GM19043 (cell line): Measurements from ENCODE around the gene SMLR1.
"Not testable (repeated sequence)": the region's sequence is repeated elsewhere in the genome, so short reads cannot be mapped to it uniquely, and the experiment has no call there.

Experiments
- ATAC-seq: cut with Tn5 transposase; IDR thresholded peaks from one replicate; pipeline ENCODE4 v1.9.1; 2021; ENCODE audit warnings: low read depth; ENCODE audit not compliant: unreplicated experiment

SMLR1 gene

DNA sequence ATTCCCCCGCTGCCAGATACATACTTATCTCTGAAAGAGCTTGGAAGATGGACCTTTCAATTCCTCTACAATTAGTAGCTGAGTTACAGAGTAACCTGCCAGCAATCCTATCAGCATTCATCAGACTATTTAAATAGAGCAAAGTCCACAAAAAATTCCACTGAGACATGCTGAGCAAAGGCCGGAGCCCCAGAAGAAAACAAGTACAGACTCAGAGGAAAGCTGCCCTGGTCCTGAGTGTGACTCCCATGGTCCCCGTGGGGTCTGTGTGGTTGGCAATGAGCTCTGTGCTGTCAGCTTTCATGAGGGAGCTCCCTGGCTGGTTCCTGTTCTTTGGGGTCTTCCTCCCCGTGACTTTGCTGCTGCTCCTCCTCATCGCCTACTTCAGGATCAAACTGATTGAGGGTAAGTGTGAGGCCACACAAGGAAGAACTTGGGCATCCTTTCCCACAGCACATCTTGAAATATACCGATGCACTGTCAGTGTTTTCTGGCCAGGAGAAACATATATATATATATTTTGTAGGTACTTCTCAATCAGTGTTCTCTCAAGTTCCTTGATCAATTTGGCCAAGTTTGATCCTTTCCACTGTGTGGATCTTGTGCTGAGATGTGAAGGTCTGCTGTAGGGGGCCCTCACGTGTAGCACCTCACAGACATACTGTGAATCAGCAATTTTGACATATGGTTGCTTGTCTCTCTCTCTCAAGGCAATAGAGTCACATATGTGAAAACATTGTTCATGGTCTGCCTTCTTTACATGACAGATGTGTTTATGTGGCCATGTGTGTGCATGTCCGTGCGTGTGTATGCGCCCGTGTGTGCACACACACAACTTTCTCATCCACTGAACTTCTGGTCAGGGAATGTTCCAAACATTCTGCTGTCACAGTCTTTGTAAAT, at the start of gene SMLR1:
Gene SMLR1 (plus strand): TSS at position 160 of the 903 bp plus-strand sequence. CDS start 8 bp downstream, at position 168.
- ATAC-seq, result no peak

- ATAC-seq, result no peak
Measured at GRCh38 chr6:130778946-130779657, 48.1 kb upstream of the SMLR1 start.

DNA sequence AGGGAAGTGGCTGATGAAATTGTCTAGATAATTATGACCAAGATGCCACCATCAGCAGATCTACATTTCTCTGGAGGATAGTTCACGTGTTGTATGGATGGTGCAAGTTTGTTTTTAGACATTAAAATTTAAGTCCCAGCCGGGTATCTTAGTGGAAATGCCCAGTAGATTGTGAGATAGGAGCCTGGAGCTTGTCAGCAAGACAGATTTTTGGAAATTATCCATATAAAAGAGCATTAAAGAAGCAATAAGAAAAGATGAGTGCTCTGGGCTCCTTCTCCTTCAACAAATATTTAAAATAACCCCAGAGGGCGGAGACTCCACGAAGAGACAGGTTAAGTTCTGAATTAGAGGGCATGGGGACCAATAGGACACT, 47.6 kb upstream of the SMLR1 start:
- no peak for ATAC-seq

- ATAC-seq, result no peak
Measured at GRCh38 chr6:130780122-130780521, 47.1 kb upstream of the SMLR1 start.

GRCh38 chr6:130781557-130781956, 45.6 kb upstream of the SMLR1 start:
- ATAC-seq, result no peak

DNA sequence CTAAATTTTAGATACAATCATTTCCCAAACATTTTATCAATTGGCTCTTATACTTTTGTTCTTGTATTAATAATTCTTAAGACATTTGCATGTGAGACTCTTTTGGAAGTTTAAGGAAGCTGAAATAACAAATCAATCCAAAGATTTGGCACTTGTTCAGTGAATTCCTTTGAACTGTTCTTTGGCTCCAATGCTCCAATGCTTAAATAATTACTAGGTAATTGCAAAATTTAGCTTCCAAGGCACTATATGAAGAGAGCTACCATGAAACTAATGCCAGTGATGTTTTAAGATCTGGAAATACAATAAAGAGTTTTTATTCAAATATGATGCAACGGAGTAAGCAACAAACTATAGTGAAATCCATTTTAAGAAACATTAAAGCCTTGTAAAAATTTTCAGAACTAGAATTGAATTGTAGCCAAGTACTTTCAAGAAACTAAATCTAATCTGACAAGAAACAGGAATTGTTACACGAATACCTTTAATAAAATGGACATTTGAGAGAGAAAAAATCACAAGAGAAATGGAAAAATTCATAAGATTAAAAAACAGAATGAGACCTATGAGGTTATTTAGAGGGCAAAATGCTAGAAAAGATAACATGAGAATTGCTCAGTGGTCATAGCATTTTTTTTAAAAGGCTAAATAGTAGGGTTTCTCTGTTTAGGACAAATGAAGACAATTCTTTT, 43.6 kb upstream of the SMLR1 start:
- ATAC-seq, result no peak

- no peak for ATAC-seq
Measured at GRCh38 chr6:130787726-130788500, 39.3 kb upstream of the SMLR1 start.

- no peak for ATAC-seq
Measured at GRCh38 chr6:130788954-130789353, 38.3 kb upstream of the SMLR1 start.

DNA sequence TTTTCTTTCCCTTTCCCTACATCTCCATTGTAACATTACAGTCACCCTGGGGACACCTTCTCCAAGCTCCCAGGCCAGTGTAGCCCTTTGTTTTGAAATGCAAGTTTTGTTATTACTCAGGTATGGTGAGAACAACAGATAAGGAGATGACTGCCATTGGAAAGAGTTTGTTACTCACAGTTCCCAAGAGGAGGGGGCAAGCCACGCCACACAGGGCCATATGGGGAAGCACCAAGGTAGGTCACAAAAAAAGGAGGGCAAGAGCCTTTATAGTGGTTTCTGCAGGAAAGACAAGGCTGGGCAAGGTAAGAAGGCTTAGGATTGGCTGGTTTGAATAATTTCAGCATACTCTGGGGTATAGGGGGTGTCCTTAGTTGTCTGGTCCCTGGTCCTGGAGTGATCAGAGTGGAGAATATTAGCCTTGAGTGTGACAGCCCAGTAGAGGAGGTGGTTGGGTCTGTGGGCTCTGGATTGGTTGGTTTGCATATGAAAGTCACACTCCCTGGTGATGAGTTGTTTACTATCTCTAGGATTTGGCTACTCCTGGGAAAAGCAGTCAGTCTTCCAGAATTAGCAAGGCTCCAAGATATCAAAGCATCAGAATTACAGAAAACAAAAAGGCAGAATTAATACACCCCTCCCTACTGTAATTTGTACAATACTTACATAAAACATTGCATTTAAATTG, 33.1 kb upstream of the SMLR1 start:
- no peak for ATAC-seq

GRCh38 chr6:130794738-130795137, 32.5 kb upstream of the SMLR1 start:
- ATAC-seq, result no peak

GRCh38 chr6:130796313-130796905, 30.8 kb upstream of the SMLR1 start:
- ATAC-seq, result no peak

GRCh38 chr6:130797061-130797460, 30.1 kb upstream of the SMLR1 start:
- ATAC-seq, result no peak

GRCh38 chr6:130801368-130801767, 25.8 kb upstream of the SMLR1 start:
- not testable (repeated sequence) for ATAC-seq

DNA sequence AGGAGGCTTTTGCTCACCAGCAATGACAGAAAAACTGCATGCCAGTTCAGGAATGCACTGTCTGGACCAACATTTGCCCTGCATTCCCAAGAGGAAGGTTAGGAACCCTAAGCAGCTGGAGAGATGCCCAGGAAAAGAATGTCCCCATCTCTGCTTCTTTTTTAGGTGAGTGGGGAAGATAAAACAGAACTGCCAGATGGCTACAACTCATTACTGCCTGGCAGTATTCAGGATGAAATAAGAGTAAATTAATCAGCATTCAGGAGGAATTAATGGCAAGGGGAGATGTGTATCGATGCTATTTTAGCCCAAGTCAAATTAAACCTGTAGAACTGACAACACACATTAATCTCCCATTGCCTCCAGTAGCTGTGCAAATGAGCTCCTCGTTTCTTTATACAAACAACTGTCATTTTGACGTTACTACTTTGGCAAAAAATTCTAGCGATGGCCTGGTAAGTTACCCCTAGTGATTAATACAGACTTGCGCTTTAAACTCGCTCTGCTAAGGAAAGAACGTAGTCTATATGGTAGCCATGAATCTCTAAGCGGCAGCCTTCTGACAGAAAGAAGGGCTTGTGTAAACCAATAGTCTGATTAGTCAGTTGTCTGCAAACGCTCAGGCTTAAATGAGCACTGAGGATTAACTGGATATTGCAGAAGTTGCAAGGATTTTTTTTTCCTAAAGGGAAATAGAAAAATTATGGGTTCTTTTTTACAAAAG, 16.7 kb upstream of the SMLR1 start:
- ATAC-seq, result no peak

GRCh38 chr6:130811932-130812331, 15.3 kb upstream of the SMLR1 start:
- no peak for ATAC-seq

DNA sequence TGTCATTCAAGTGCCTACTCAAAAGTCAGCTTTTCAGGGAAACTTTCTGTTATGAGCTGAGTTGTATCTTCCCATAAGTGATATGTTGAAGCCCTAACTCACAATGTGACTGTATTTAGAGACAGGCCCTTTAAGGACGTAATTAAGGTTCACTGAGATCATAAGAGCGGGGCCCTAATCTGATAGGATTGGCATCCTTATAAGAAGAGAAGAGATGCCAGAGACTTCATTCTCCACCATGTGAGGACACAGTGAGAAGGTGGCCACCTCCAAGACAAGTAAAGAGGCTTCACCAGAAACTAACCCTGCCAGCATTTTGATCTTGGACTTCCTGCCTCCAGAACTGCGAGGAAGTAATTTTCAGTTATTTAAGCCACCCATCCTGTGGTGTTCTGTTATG, 12.7 kb upstream of the SMLR1 start:
- ATAC-seq, result no peak

GRCh38 chr6:130815200-130816071, 11.8 kb upstream of the SMLR1 start:
- no peak for ATAC-seq

GRCh38 chr6:130822736-130823135, 4.5 kb upstream of the SMLR1 start:
- no peak for ATAC-seq
